Measurements from ENCODE around the gene LRMDA. TPM values are rescaled to one million over a fixed set of nuclear protein-coding genes. Genes with fewer than 3 reads are reported as not detected.

Gene LRMDA
- total and polyA plus RNA-seq, 10 of the 15 experiments (the other 5 are each of a cell fraction or from before 2014, with no cell fraction given): 0.07 to 0.54 (median 0.29) TPM; not detected in 4

DNA sequence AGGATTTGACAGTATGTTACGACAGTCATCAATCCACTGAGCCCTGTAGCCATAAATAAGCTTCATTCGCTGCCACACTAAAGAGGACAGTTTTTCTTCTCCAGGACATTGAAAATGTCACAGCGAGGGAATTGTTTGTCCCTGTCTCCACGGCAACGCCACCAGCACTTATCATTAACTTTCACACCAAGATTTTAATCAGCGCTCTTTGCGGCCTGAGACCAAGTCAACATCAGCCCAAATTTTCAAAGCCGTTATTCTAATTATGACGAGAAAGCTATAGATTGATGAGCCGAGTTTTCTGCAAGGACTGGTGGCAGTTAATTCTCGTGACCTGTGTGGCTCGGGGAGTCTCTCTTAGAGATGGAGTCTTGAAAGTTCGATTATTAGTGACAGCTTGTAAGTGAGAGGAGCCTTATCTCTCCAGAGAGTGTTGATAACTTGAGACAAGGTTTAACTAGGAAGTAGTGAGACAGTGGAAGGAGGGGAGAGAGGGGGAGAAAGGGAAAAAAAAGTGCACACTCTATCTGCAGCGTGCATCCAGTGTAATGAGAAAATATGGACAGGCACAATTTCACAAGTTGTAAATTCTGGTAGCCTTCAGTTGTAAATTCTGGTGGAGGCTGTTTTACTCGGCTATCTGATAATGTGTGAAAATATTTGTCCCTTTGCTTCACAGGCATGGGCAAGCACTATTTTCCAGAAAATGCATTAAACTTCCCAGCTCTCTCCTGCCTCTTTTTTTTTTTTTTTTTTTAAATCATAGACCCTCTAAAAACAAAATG lies 473.3 kb downstream of the LRMDA start (continued):
- no peak for TF ChIP-seq PKNOX1 (IDR thresholded peaks at IDR 0.05)
- no peak for TF ChIP-seq BMI1 (IDR thresholded peaks at IDR 0.05; ENCODE audit: borderline replicate concordance)
- TF ChIP-seq CHD1 (IDR thresholded peaks at IDR 0.05; ENCODE audit: low read depth, low read length): no peak
- TF ChIP-seq MTA2 (IDR thresholded peaks at IDR 0.05; ENCODE audit: low read depth): no peak

GRCh38 chr10:75905490-75905889 lies 474.1 kb downstream of the LRMDA start:
- CTCF ChIA-PET: interaction anchor here (1.0 kb wide), 1 partner anchor 506 kb away, joined by 3 read pairs; no protein-coding TSS in a partner anchor
- FAIRE-seq: no peak
- peak; percentile 64 for ATAC-seq

More at GRCh38 chr10:75905490-75905889, 474.1 kb downstream of the LRMDA start:
- intact Hi-C loops (cut with micrococcal nuclease; ENCODE audit: unreplicated experiment) (no loop called here), in situ Hi-C loops (cut with MboI) (no loop called here)
- H4K20me1 ChIP-seq (ENCODE audit: control insufficient read depth, insufficient read depth): no peaks in the 10 kb centered on the region
- DNase-seq (ENCODE audit: low read depth, low spot score): no peak
- no peak overlapping the region for H3K27ac ChIP-seq (ENCODE audit: control insufficient read depth, insufficient read depth)
- H3K27me3 ChIP-seq (replicated peaks in 1 of 2; ENCODE audit: control insufficient read depth in 2 of 2, insufficient read depth in 2 of 2, low read length in 1 of 2): peaks cover 0 to 2% of the 10 kb centered on the region in 2 experiments; a peak in 1 of 4 replicates
- no peak overlapping the region for H3K4me3 ChIP-seq
- TF ChIP-seq CBFB (IDR thresholded peaks at IDR 0.05; ENCODE audit: low read depth): no peak
- TF ChIP-seq NFXL1 (IDR thresholded peaks at IDR 0.05; ENCODE audit: borderline replicate concordance): no peak
- no peak for TF ChIP-seq BACH1 (IDR thresholded peaks at IDR 0.05; ENCODE audit: borderline replicate concordance)
- ChIA-PET RAD21 (ENCODE audit: unreplicated experiment) (interaction anchor here (0.7 to 1.2 kb wide), 2 partner anchors 122 to 504 kb away, joined by 3 read pairs; partner anchors contain the start of gene ZNF503), POLR2A (no interaction called here), SMC1A (ENCODE audit: uncharacterized antibody, unreplicated experiment) (interaction anchor here (0.6 kb wide), 1 partner anchor 545 kb away, joined by 5 read pairs; no protein-coding TSS in a partner anchor)
- no TSS peak for BruUV-seq (replicated peaks)
- H3K4me2 ChIP-seq (ENCODE audit: control insufficient read depth, insufficient read depth): no peak overlapping the region
- no peak overlapping the region for H2AFZ ChIP-seq (ENCODE audit: control insufficient read depth, low read depth, low read length)
- H3K4me1 ChIP-seq (ENCODE audit: control insufficient read depth, insufficient read depth, low read length): no peaks in the 10 kb centered on the region
- no peaks in the 10 kb centered on the region for H3K36me3 ChIP-seq (ENCODE audit: control insufficient read depth in 2 of 2, insufficient read depth in 2 of 2, low read length in 1 of 2)
- H3K9me3 ChIP-seq (replicated peaks; ENCODE audit: control insufficient read depth, insufficient read depth, low read length): no peaks in the 10 kb centered on the region
- WGBS (ENCODE audit: insufficient coverage, insufficient replicate concordance, low lambda C conversion rate, missing lambda C conversion rate): 2% methylated on average over 4 of the region's 4 CpGs
- H3K9ac ChIP-seq (ENCODE audit: control insufficient read depth, insufficient read depth, low read length): no peak overlapping the region
- H3K79me2 ChIP-seq (ENCODE audit: control insufficient read depth, insufficient read depth, low read length): no peaks in the 10 kb centered on the region

All from GM12878 (cell line).